ENCODE measurements around the gene STOX1.

GRCh38 chr10:68938884-68939283 lies 111.6 kb downstream of the STOX1 start:
- TF ChIP-seq CTCF (conservative IDR thresholded peaks at IDR 0.05; ENCODE audit: low read length) (no peak), EZH2phosphoT487 (IDR thresholded peaks at IDR 0.05; ENCODE audit: borderline replicate concordance, low read depth, low read length) (no peak)
